ENCODE data around the gene STAG1. TPM values are rescaled to one million over a fixed set of nuclear protein-coding genes. Genes with fewer than 3 reads are reported as not detected.

STAG1 gene
- total and polyA plus RNA-seq, 2 of the 13 experiments (the other 11 are each of a cell fraction or from before 2014, with no cell fraction given), result 6.2 to 25.9 TPM

- WGBS (ENCODE audit: low lambda C conversion rate), result 91% methylated on average over 2 of the region's 2 CpGs
- Histone ChIP-seq H3K27ac (ENCODE audit: extremely low read length, insufficient read depth, low read length) (no peak overlapping the region), H3K4me2 (ENCODE audit: low read depth, low read length) (no peak overlapping the region), H3K9me3 (ENCODE audit: low read length) (no peaks in the 10 kb centered on the region), H3K9ac (ENCODE audit: insufficient read depth, low read depth, low read length) (no peak overlapping the region), H3K27me3 (ENCODE audit: control insufficient read depth in 1 of 2, insufficient read depth in 2 of 2, low read length in 2 of 2) (no peaks in the 10 kb centered on the region), H2AFZ (ENCODE audit: low read length) (no peak overlapping the region), H4K20me1 (ENCODE audit: insufficient read depth, low read length) (no peaks in the 10 kb centered on the region), H3K4me1 (ENCODE audit: insufficient read depth, low read length) (no peaks in the 10 kb centered on the region), H3K79me2 (ENCODE audit: insufficient read depth, low read length) (no peaks in the 10 kb centered on the region), H3K4me3 (replicated peaks in 1 of 3; ENCODE audit: insufficient read depth in 1 of 3, low read depth in 2 of 3, low read length in 3 of 3) (no peak overlapping the region), H3K36me3 (replicated peaks in 1 of 2; ENCODE audit: control insufficient read depth in 1 of 2, insufficient read depth in 2 of 2, low read length in 2 of 2) (peaks cover 3 to 16% of the 10 kb centered on the region in 2 experiments; a peak in 4 of 5 replicates)
- BruUV-seq (replicated peaks), result no TSS peak
- ChIA-PET CTCF (ENCODE audit: low intra/inter-chr PET ratio, low total read pairs) (no interaction called here), POLR2A (no interaction called here)
- DNase-seq (ENCODE audit: low spot score) (no peak), FAIRE-seq (no peak), ATAC-seq (no peak)
- intact Hi-C loops (cut with micrococcal nuclease; ENCODE audit: unreplicated experiment), result no loop called here
- in situ Hi-C loops (cut with HindIII; ENCODE audit: extremely low pct_ligation_motif_present, low pct_unique_long_range_greater_than_20kb), result no loop called here
- TF ChIP-seq NR2F2 (IDR thresholded peaks at IDR 0.05; ENCODE audit: borderline replicate concordance, low read depth) (no peak), MXD1 (CRISPR knock-in tag; IDR thresholded peaks at IDR 0.05) (no peak), E2F2 (CRISPR knock-in tag; IDR thresholded peaks at IDR 0.05; ENCODE audit: borderline replicate concordance) (no peak), ZSCAN21 (CRISPR knock-in tag; IDR thresholded peaks at IDR 0.05; ENCODE audit: borderline replicate concordance) (no peak), KAT8 (CRISPR knock-in tag; IDR thresholded peaks at IDR 0.05) (no peak), ZNF512 (CRISPR knock-in tag; IDR thresholded peaks at IDR 0.05) (no peak), MYNN (CRISPR knock-in tag; IDR thresholded peaks at IDR 0.05; ENCODE audit: low read depth) (no peak), RNF219 (CRISPR knock-in tag; IDR thresholded peaks at IDR 0.05) (no peak), ELF1 (CRISPR knock-in tag; IDR thresholded peaks at IDR 0.05) (no peak), KDM5B (CRISPR knock-in tag; IDR thresholded peaks at IDR 0.05; ENCODE audit: borderline replicate concordance) (no peak), PPARG (CRISPR knock-in tag; conservative IDR thresholded peaks at IDR 0.05) (no peak), ZBTB14 (CRISPR knock-in tag; IDR thresholded peaks at IDR 0.05) (no peak)
Observed at GRCh38 chr3:136353461-136353860, 398.7 kb downstream of the STAG1 start.

Data from HepG2 (cell line).